HUES64 (cell line): Measurements from ENCODE around the gene RAB42.
"Not testable (repeated sequence)": the region's sequence is repeated elsewhere in the genome, so short reads cannot be mapped to it uniquely, and the experiment has no call there.

Experiments
- H3K27ac ChIP-seq: 2 replicates; pipeline ENCODE4 v1.7.0; 2013; ENCODE audit warnings: low read depth, low read length, inconsistent platforms
- H3K27me3 ChIP-seq: 2 replicates; pipeline ENCODE4 v1.6.1; 2013; ENCODE audit warnings: mild to moderate bottlenecking, low read length; ENCODE audit not compliant: insufficient read depth
- H3K36me3 ChIP-seq: 2 replicates; pipeline ENCODE4 v1.6.1; 2013; ENCODE audit warnings: mild to moderate bottlenecking, low read length; ENCODE audit not compliant: insufficient read depth
- H3K4me1 ChIP-seq: 2 replicates; pipeline ENCODE4 v1.6.1; 2013; ENCODE audit warnings: mild to moderate bottlenecking, low read length, moderate library complexity; ENCODE audit not compliant: insufficient read depth
- H3K4me3 ChIP-seq: 2 replicates; pipeline ENCODE4 v1.5.1; 2013; ENCODE audit warnings: mild to moderate bottlenecking, low read length, moderate library complexity
- H3K9ac ChIP-seq: 2 replicates; pipeline ENCODE4 v1.6.1; 2013; ENCODE audit warnings: mild to moderate bottlenecking, low read depth, low read length
- H3K9me3 ChIP-seq: 2 replicates; pipeline ENCODE4 v1.6.1; 2013; ENCODE audit warnings: low read depth, low read length; ENCODE audit not compliant: insufficient read depth
- WGBS: fragments of 150-250, 120-280 bp; methylation state at CpG from one replicate; pipeline ENCODE4 v1.1.7; 2013; ENCODE audit warnings: missing lambda C conversion rate; 5-methylcytosine and 5-hydroxymethylcytosine counted together

RAB42 gene

GRCh38 chr1:28572891-28573290 lies 19.2 kb upstream of the RAB42 start:
- WGBS, result 90% methylated on average over 10 of the region's 12 CpGs
- not testable (repeated sequence) for H3K9me3 ChIP-seq, H3K4me3 ChIP-seq, H3K9ac ChIP-seq, H3K27ac ChIP-seq, H3K27me3 ChIP-seq, H3K4me1 ChIP-seq
- H3K36me3 ChIP-seq, result peaks cover 66% of the 10 kb centered on the region

- Histone ChIP-seq H3K27me3 (no peaks in the 10 kb centered on the region), H3K4me3 (no peak overlapping the region), H3K4me1 (no peaks in the 10 kb centered on the region), H3K9me3 (no peaks in the 10 kb centered on the region), H3K9ac (no peak overlapping the region), H3K27ac (no peak overlapping the region), H3K36me3 (peaks cover 66% of the 10 kb centered on the region)
- WGBS, result 97% methylated on average over 11 of the region's 11 CpGs
These were observed 18.5 kb upstream of the RAB42 start for GRCh38 chr1:28573564-28573963.

GRCh38 chr1:28577052-28577678 lies 14.9 kb upstream of the RAB42 start:
- no peak overlapping the region for H3K9ac ChIP-seq
- peaks cover 5% of the 10 kb centered on the region; the same call in 1 of the 2 replicates for H3K4me1 ChIP-seq
- no peak overlapping the region for H3K27ac ChIP-seq
- no peak overlapping the region for H3K4me3 ChIP-seq
- peaks cover 67% of the 10 kb centered on the region for H3K36me3 ChIP-seq
- no peaks in the 10 kb centered on the region for H3K9me3 ChIP-seq
- 81% methylated on average over 1 of the region's 1 CpG for WGBS
- H3K27me3 ChIP-seq, result peaks cover 1% of the 10 kb centered on the region; the same call in 1 of the 2 replicates

DNA sequence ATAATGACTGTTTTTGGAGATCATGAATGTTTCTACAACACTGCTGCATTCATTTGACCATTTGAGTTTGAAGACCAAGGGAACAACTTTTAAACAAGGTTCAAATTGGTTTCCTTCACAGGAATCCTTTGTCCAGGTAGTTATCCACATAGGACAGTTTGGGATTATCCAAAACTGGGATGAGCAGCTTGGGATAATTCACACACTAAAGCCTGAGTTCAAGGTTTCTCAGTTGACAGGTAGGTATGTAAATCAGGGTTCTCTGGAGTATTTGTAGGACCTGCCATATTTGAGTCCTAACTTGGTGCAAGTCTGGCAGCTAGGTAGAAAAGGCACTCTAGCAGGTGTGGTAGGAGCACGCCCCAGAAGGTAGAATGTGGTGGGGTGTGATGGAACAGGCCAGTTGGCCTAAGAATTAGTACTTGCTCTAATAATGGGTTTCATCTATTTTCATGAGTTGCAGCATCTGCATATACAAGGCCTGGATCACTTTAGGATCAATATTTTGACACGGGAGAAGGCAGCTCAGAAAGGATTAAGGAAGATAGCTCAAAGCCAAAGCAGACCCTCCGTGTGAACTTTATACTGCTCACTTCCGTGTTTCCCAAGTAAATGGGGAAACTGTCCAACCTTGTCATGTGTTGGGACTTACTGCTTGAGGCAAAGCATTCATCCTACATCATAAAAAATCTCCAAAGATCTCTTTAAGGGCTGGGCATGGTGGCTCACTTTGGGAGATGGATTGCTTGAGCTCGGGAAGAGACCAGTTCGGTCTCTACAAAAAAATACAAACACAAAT lies 14.1 kb upstream of the RAB42 start:
- H3K4me3 ChIP-seq, result no peak overlapping the region
- no peaks in the 10 kb centered on the region for H3K9me3 ChIP-seq
- H3K27ac ChIP-seq, result no peak overlapping the region
- peaks cover 65% of the 10 kb centered on the region for H3K36me3 ChIP-seq
- H3K27me3 ChIP-seq, result peaks cover 6% of the 10 kb centered on the region; the same call in 1 of the 2 replicates
- peaks cover 5% of the 10 kb centered on the region; the same call in 1 of the 2 replicates for H3K4me1 ChIP-seq
- 94% methylated on average over 6 of the region's 6 CpGs for WGBS
- no peak overlapping the region for H3K9ac ChIP-seq

DNA sequence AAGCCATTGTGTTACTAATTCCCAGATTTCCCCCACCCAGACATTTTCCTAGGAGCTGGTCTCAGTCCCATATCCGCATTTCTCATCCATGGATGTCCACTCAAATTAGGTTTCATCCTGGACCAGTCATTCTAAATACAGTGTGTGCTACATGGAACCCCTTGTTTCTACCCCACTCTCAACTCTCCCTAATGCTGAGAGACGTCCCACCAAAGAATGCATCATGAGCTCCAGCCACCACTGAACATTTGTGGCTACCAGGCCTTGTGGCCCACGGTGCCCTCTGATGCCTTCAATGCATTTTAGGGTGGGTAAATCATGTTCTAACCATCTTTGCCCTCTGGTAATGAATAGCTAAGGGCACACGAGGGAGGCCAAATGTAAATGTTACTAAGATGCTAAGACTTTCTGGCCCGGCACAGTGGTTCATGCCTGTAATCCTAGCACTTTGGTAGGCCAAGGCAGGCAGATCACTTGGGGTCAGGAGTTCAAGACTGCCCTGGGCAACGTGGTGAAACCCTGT lies 13.3 kb upstream of the RAB42 start:
- peaks cover 5% of the 10 kb centered on the region; the same call in 1 of the 2 replicates for H3K4me1 ChIP-seq
- peaks cover 60% of the 10 kb centered on the region for H3K36me3 ChIP-seq
- no peak overlapping the region for H3K9ac ChIP-seq
- H3K27me3 ChIP-seq, result peaks cover 6% of the 10 kb centered on the region; the same call in 1 of the 2 replicates
- H3K9me3 ChIP-seq, result no peaks in the 10 kb centered on the region
- H3K4me3 ChIP-seq, result no peak overlapping the region
- 93% methylated on average over 6 of the region's 6 CpGs for WGBS
- no peak overlapping the region for H3K27ac ChIP-seq

DNA sequence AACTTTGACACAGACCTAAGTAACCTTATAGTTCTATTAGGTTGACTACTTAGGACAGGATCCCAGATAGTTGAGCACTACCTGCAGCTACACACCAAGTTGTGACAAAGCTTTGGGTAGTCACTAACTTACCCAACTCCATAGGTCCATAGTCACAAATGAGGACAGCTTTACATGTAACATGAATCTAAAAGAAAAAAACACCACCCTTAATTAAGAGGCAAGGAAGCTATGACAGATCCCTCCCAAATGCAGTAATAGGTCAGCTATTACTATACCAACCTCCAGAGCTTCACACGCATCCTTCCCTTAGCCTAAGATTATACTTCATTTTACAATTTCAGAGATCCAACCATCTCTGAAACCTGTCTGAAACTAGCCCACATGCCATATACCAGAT lies 12.7 kb upstream of the RAB42 start:
- Histone ChIP-seq H3K4me3 (peak overlapping the region; percentile 97), H3K9me3 (no peaks in the 10 kb centered on the region), H3K4me1 (peaks cover 5% of the 10 kb centered on the region; the same call in 1 of the 2 replicates), H3K27me3 (peaks cover 6% of the 10 kb centered on the region; the same call in 1 of the 2 replicates), H3K36me3 (peaks cover 54% of the 10 kb centered on the region), H3K27ac (no peak overlapping the region; the same call in 1 of the 2 replicates), H3K9ac (peak overlapping the region; percentile 60)
- WGBS, result 89% methylated on average over 1 of the region's 1 CpG

DNA sequence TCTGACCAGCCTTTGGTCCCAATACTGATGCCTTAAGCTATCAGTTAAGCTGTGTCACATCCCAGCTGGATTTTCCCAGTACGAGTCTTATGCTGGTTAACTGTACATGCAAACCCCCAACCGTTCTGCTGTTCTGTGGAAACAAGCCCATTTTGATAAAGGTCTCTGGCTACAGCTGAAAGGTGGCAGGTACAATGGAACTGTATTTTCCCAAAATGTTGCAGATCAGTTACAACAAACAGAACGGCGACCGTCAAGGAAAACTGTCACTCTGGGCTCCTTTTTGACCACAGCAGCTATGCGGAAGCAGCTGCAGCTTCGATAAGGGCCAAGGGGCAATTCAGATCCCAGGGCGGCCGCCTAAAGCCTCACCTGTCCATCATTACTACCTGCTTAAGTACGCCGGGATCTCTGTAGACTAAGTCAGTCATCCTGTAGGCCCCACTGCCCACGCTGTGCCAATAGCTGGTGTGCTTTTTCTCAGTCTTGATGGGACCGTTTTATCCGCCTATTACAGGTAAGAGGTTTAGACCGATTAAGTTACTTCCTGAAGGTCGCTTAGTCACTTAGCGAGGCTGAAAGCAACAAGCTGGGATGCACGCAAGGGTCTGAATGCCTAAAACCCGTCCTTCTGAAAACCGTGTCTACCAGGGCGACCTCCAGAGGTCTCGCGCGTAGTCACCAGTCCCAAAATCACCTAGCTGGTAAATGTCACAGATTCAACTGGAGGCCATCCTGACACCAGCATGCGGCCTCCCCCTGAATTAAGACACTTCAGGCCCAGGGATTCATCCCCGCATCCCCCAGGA lies 11.1 kb upstream of the RAB42 start:
- Histone ChIP-seq H3K9ac (peak overlapping the region; percentile 94), H3K36me3 (peaks cover 46% of the 10 kb centered on the region), H3K4me3 (peak overlapping the region; percentile 97), H3K4me1 (peaks cover 5% of the 10 kb centered on the region; the same call in 1 of the 2 replicates), H3K27me3 (peaks cover 6% of the 10 kb centered on the region; the same call in 1 of the 2 replicates), H3K9me3 (no peaks in the 10 kb centered on the region), H3K27ac (peak overlapping the region; percentile 78)
- WGBS, result 3% methylated on average over 26 of the region's 26 CpGs

- Histone ChIP-seq H3K4me3 (peak overlapping the region; percentile 97), H3K27ac (peak overlapping the region; percentile 78)
These were observed 10.4 kb upstream of the RAB42 start for GRCh38 chr1:28581531-28582247.

DNA sequence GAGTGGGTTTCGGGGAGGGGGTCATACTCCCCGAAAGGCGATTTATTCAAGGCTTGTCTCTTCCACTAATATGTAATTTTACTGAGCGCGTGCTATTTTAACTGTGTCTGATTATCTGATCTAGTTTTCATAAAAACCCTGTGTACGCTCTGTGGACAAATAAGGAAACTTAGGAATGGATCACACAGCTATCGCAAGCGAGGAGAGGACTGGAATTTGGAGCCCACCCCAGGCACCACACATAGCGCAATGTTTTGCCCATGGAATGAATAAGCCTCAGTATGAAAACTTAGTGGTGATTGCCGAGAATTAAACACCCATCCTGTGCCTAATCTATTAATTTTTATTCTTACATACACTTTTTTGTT lies 9.8 kb upstream of the RAB42 start:
- no peak overlapping the region for H3K27ac ChIP-seq
- peak overlapping the region; percentile 94 for H3K9ac ChIP-seq
- 33% methylated on average over 10 of the region's 10 CpGs for WGBS
- peaks cover 5% of the 10 kb centered on the region; the same call in 1 of the 2 replicates for H3K4me1 ChIP-seq
- H3K27me3 ChIP-seq, result peaks cover 6% of the 10 kb centered on the region; the same call in 1 of the 2 replicates
- peak overlapping the region; percentile 97 for H3K4me3 ChIP-seq
- H3K36me3 ChIP-seq, result peaks cover 40% of the 10 kb centered on the region
- no peaks in the 10 kb centered on the region for H3K9me3 ChIP-seq

More at GRCh38 chr1:28581531-28582247, 10.4 kb upstream of the RAB42 start:
- Histone ChIP-seq H3K9me3 (no peaks in the 10 kb centered on the region), H3K9ac (peak overlapping the region; percentile 94), H3K4me1 (peaks cover 5% of the 10 kb centered on the region; the same call in 1 of the 2 replicates), H3K36me3 (peaks cover 46% of the 10 kb centered on the region), H3K27me3 (peaks cover 6% of the 10 kb centered on the region; the same call in 1 of the 2 replicates)
- WGBS, result under 1% methylated on average over 75 of the region's 75 CpGs
